SK-N-SH treated with all-trans-retinoic acid at 6 μM for 48 hours (cell line): ENCODE data around the gene XPR1.

ENCODE experiments used
- ATAC-seq: fragments of 200-7000 bp; cut with Tn5 transposase; 3 replicates; pipeline ENCODE4 v1.9.1; 2020; ENCODE audit warnings: mild to moderate bottlenecking, moderate library complexity
- ARNTL ChIP-seq: fragments of 450-650 bp; formaldehyde crosslinking; IDR thresholded peaks from 2 replicates; pipeline ENCODE4 v1.5.0; 2020; ENCODE audit warnings: low read depth, mild to moderate bottlenecking, moderate library complexity, borderline replicate concordance
- BACH2 ChIP-seq: fragments of 250-450 bp; sonication (Bioruptor Pico); IDR thresholded peaks from 2 replicates; pipeline ENCODE4 v1.9.0; 2021; ENCODE audit warnings: mild to moderate bottlenecking, borderline replicate concordance
- CREB5 ChIP-seq: fragments of 250-450 bp; sonication (Bioruptor Pico); IDR thresholded peaks from 2 replicates; pipeline ENCODE4 v1.5.1; 2020; ENCODE audit warnings: low read depth, mild to moderate bottlenecking, moderate library complexity
- ESRRG ChIP-seq: fragments of 250-450 bp; sonication (Bioruptor Pico); IDR thresholded peaks from 2 replicates; pipeline ENCODE4 v1.6.1; 2021; ENCODE audit warnings: mild to moderate bottlenecking
- GLIS3 ChIP-seq: fragments of 250-450 bp; sonication (Bioruptor Pico); IDR thresholded peaks from 2 replicates; pipeline ENCODE4 v1.5.0; 2020; ENCODE audit warnings: mild to moderate bottlenecking, moderate library complexity
- ISL1 ChIP-seq: fragments of 250-450 bp; sonication (Bioruptor Pico); IDR thresholded peaks from 2 replicates; pipeline ENCODE4 v2.1.2; 2022; ENCODE audit warnings: mild to moderate bottlenecking, moderate library complexity
- OSR1 ChIP-seq: fragments of 250-450 bp; sonication (Bioruptor Pico); IDR thresholded peaks from 2 replicates; pipeline ENCODE4 v1.8.0; 2022; ENCODE audit warnings: moderate library complexity, mild to moderate bottlenecking, inconsistent platforms
- PATZ1 ChIP-seq: fragments of 250-450 bp; sonication (Bioruptor Pico); IDR thresholded peaks from 2 replicates; pipeline ENCODE4 v1.8.0; 2020; ENCODE audit warnings: mild to moderate bottlenecking, moderate library complexity, borderline replicate concordance
- POU6F1 ChIP-seq: fragments of 250-450 bp; sonication (Bioruptor Pico); IDR thresholded peaks from 2 replicates; pipeline ENCODE4 v1.8.0; 2021; ENCODE audit warnings: low read depth, mild to moderate bottlenecking, moderate library complexity, borderline replicate concordance
- PPARA ChIP-seq: fragments of 250-450 bp; sonication (Bioruptor Pico); IDR thresholded peaks from 2 replicates; pipeline ENCODE4 v1.5.0; 2020; ENCODE audit warnings: mild to moderate bottlenecking, borderline replicate concordance
- RARB ChIP-seq: fragments of 250-450 bp; sonication (Bioruptor Pico); IDR thresholded peaks from 2 replicates; pipeline ENCODE4 v1.8.0; 2021; ENCODE audit warnings: mild to moderate bottlenecking, moderate library complexity
- SNAI2 ChIP-seq: fragments of 250-450 bp; sonication (Bioruptor Pico); IDR thresholded peaks from 2 replicates; pipeline ENCODE4 v1.5.0; 2020; ENCODE audit warnings: mild to moderate bottlenecking, moderate library complexity
- TCF4 ChIP-seq: fragments of 250-450 bp; sonication (Bioruptor Pico); IDR thresholded peaks from 2 replicates; pipeline ENCODE4 v1.8.0; 2021; ENCODE audit warnings: mild to moderate bottlenecking, moderate library complexity, borderline replicate concordance
- TOX ChIP-seq: fragments of 250-450 bp; sonication (Bioruptor Pico); IDR thresholded peaks from 2 replicates; pipeline ENCODE4 v1.8.0; 2021; ENCODE audit warnings: mild to moderate bottlenecking, moderate library complexity, borderline replicate concordance
- ZC3H10 ChIP-seq: fragments of 250-450 bp; sonication (Bioruptor Pico); IDR thresholded peaks from 2 replicates; pipeline ENCODE4 v1.5.1; 2021; ENCODE audit warnings: mild to moderate bottlenecking, moderate library complexity
- ZFP30 ChIP-seq: fragments of 450-650 bp; formaldehyde crosslinking; IDR thresholded peaks from 2 replicates; pipeline ENCODE4 v1.5.0; 2022; ENCODE audit warnings: mild to moderate bottlenecking, moderate library complexity
- ZNF565 ChIP-seq: fragments of 450-650 bp; formaldehyde crosslinking; conservative IDR thresholded peaks from 2 replicates; pipeline ENCODE4 v1.5.0; 2020; ENCODE audit warnings: low read depth, mild to moderate bottlenecking, moderate library complexity
- ZNF70 ChIP-seq: fragments of 450-650 bp; formaldehyde crosslinking; IDR thresholded peaks from 2 replicates; pipeline ENCODE4 v1.5.0; 2020; ENCODE audit warnings: mild to moderate bottlenecking, moderate library complexity
- ZNF8 ChIP-seq: fragments of 450-650 bp; formaldehyde crosslinking; IDR thresholded peaks from 2 replicates; pipeline ENCODE4 v1.5.0; 2020; ENCODE audit warnings: mild to moderate bottlenecking, moderate library complexity

The XPR1 gene

GRCh38 chr1:180609643-180610555, 21.9 kb upstream of the XPR1 start (continued):
- TF ChIP-seq ZNF70 (CRISPR knock-in tag) (no peak), RARB (CRISPR knock-in tag) (no peak), ZFP30 (CRISPR knock-in tag) (no peak), ZNF565 (no peak)

- no peak for TF ChIP-seq ZC3H10 (CRISPR knock-in tag)
- TF ChIP-seq ZNF70 (CRISPR knock-in tag) = no peak
- no peak for TF ChIP-seq OSR1 (CRISPR knock-in tag)
- TF ChIP-seq PATZ1 (CRISPR knock-in tag) = no peak
- TF ChIP-seq ZNF565 = no peak
- ATAC-seq = no peak
Observed at GRCh38 chr1:180610556-180611015, 21.2 kb upstream of the XPR1 start.

GRCh38 chr1:180611016-180611930, 20.5 kb upstream of the XPR1 start:
- TF ChIP-seq ISL1 (CRISPR knock-in tag) = no peak
- TF ChIP-seq GLIS3 (CRISPR knock-in tag) = no peak
- TF ChIP-seq TOX (CRISPR knock-in tag) = no peak
- no peak for TF ChIP-seq ARNTL (CRISPR knock-in tag)
- TF ChIP-seq PPARA (CRISPR knock-in tag) = no peak
- TF ChIP-seq TCF4 (CRISPR knock-in tag) = no peak
- TF ChIP-seq ZNF8 (CRISPR knock-in tag) = no peak
- TF ChIP-seq ZC3H10 (CRISPR knock-in tag) = no peak
- TF ChIP-seq CREB5 (CRISPR knock-in tag) = no peak
- TF ChIP-seq ZNF70 (CRISPR knock-in tag) = no peak
- no peak for TF ChIP-seq ESRRG (CRISPR knock-in tag)
- TF ChIP-seq, all 23 proteins: peak for 0
- no peak; the same call in 2 of the 3 replicates for ATAC-seq

GRCh38 chr1:180612632-180613031, 19.2 kb upstream of the XPR1 start:
- no peak for TF ChIP-seq ESRRG (CRISPR knock-in tag)
- TF ChIP-seq POU6F1 (CRISPR knock-in tag) = no peak
- TF ChIP-seq RARB (CRISPR knock-in tag) = no peak
- no peak for TF ChIP-seq ZNF565
- TF ChIP-seq PATZ1 (CRISPR knock-in tag) = no peak
- no peak for TF ChIP-seq BACH2 (CRISPR knock-in tag)
- no peak for TF ChIP-seq ZNF8 (CRISPR knock-in tag)
- TF ChIP-seq SNAI2 (CRISPR knock-in tag) = no peak
- no peak for TF ChIP-seq ZNF70 (CRISPR knock-in tag)
- ATAC-seq = no peak
